ENCODE results near the gene DNAH10. TPM values are rescaled to one million over a fixed set of nuclear protein-coding genes. Genes with fewer than 3 reads are reported as not detected.

The DNAH10 gene
- total RNA-seq, 1 experiment from 2014 or later = 0.14 TPM

DNA sequence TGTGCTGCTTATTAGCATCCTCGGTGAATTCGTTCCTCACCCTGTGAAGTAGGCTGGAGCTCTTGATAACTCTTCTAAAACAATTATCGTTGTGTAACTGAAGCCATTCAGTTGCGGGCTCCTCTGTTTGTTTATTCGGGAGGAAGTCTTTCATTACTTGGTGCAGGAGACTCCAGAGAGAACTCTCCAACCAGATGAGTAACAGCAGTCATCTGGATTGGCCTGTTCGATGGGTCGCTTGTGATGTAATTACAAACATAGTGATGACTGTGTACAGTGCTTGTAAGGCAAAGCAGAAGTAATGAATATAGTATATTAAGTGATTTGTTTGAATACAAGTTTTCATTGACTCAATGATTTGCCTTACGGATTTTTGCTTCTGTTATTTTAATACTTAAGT is 39.1 kb upstream of the DNAH10 start:
- Mint-ChIP-seq H3K36me3 (ENCODE audit: insufficient read depth, unreplicated experiment) (peaks cover 5% of the 10 kb centered on the region), H3K9me3 (ENCODE audit: low read depth, unreplicated experiment) (no peaks in the 10 kb centered on the region), H3K4me3 (ENCODE audit: low read depth, unreplicated experiment) (no peak overlapping the region), H3K27ac (ENCODE audit: unreplicated experiment) (no peak overlapping the region), H3K4me1 (ENCODE audit: low read depth, unreplicated experiment) (no peaks in the 10 kb centered on the region), H3K27me3 (ENCODE audit: unreplicated experiment) (no peaks in the 10 kb centered on the region)
- intact Hi-C loops (cut with micrococcal nuclease; ENCODE audit: unreplicated experiment) = no loop called here
- no peak for DNase-seq
- TF ChIP-seq, protein P1, sequence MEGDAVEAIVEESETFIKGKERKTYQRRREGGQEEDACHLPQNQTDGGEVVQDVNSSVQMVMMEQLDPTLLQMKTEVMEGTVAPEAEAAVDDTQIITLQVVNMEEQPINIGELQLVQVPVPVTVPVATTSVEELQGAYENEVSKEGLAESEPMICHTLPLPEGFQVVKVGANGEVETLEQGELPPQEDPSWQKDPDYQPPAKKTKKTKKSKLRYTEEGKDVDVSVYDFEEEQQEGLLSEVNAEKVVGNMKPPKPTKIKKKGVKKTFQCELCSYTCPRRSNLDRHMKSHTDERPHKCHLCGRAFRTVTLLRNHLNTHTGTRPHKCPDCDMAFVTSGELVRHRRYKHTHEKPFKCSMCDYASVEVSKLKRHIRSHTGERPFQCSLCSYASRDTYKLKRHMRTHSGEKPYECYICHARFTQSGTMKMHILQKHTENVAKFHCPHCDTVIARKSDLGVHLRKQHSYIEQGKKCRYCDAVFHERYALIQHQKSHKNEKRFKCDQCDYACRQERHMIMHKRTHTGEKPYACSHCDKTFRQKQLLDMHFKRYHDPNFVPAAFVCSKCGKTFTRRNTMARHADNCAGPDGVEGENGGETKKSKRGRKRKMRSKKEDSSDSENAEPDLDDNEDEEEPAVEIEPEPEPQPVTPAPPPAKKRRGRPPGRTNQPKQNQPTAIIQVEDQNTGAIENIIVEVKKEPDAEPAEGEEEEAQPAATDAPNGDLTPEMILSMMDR (IDR thresholded peaks at IDR 0.05; ENCODE audit: unreplicated experiment) = no peak
- CTCF ChIA-PET = no interaction called here
- no TSS peak for BruUV-seq (replicated peaks)

- no peak for DNase-seq
- Mint-ChIP-seq H3K9me3 (ENCODE audit: low read depth, unreplicated experiment) (no peaks in the 10 kb centered on the region), H3K4me3 (ENCODE audit: low read depth, unreplicated experiment) (no peak overlapping the region), H3K4me1 (ENCODE audit: low read depth, unreplicated experiment) (no peaks in the 10 kb centered on the region), H3K27me3 (ENCODE audit: unreplicated experiment) (no peaks in the 10 kb centered on the region), H3K27ac (ENCODE audit: unreplicated experiment) (no peak overlapping the region), H3K36me3 (ENCODE audit: insufficient read depth, unreplicated experiment) (peaks cover 5% of the 10 kb centered on the region)
- intact Hi-C loops (cut with micrococcal nuclease; ENCODE audit: unreplicated experiment) = no loop called here
- BruUV-seq (replicated peaks) = no TSS peak
- TF ChIP-seq, protein P1 (IDR thresholded peaks at IDR 0.05; ENCODE audit: unreplicated experiment) = no peak
- CTCF ChIA-PET = no interaction called here
Measured at GRCh38 chr12:123723765-123724164, 38.3 kb upstream of the DNAH10 start.

DNA sequence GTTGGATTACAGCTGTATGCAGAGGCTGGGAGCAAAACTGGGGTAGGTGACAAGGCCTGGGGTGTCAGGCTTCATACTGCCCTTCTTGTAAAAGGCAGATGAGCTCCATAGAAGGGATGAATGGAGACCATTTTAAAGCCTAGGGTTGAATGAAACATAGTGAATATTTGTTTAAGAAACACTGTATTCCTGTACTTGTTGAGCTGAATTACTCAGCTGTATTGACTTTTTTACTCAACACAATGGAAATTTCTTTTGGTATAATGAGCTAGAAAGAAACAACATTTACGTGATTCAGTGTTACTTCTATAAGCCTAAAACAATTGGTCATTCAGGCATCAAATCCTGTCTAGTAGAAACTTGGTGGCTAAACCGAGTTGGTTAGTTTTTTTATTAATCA is 35.9 kb upstream of the DNAH10 start:
- Mint-ChIP-seq H3K27ac (ENCODE audit: unreplicated experiment) (no peak overlapping the region), H3K4me1 (ENCODE audit: low read depth, unreplicated experiment) (no peaks in the 10 kb centered on the region), H3K9me3 (ENCODE audit: low read depth, unreplicated experiment) (no peaks in the 10 kb centered on the region), H3K4me3 (ENCODE audit: low read depth, unreplicated experiment) (no peak overlapping the region), H3K27me3 (ENCODE audit: unreplicated experiment) (no peaks in the 10 kb centered on the region), H3K36me3 (ENCODE audit: insufficient read depth, unreplicated experiment) (no peaks in the 10 kb centered on the region)
- no TSS peak for BruUV-seq (replicated peaks)
- intact Hi-C loops (cut with micrococcal nuclease; ENCODE audit: unreplicated experiment) = no loop called here
- DNase-seq = no peak
- TF ChIP-seq, protein P1 (IDR thresholded peaks at IDR 0.05; ENCODE audit: unreplicated experiment) = no peak
- CTCF ChIA-PET = interaction anchor here (1.1 kb wide), 1 partner anchor 92 kb away, joined by 4 read pairs; no protein-coding TSS in a partner anchor

GRCh38 chr12:123726962-123727361 is 35.1 kb upstream of the DNAH10 start:
- intact Hi-C loops (cut with micrococcal nuclease; ENCODE audit: unreplicated experiment) = no loop called here
- CTCF ChIA-PET = no interaction called here
- Mint-ChIP-seq H3K4me3 (ENCODE audit: low read depth, unreplicated experiment) (no peak overlapping the region), H3K27me3 (ENCODE audit: unreplicated experiment) (no peaks in the 10 kb centered on the region), H3K36me3 (ENCODE audit: insufficient read depth, unreplicated experiment) (no peaks in the 10 kb centered on the region), H3K4me1 (ENCODE audit: low read depth, unreplicated experiment) (no peaks in the 10 kb centered on the region), H3K9me3 (ENCODE audit: low read depth, unreplicated experiment) (no peaks in the 10 kb centered on the region), H3K27ac (ENCODE audit: unreplicated experiment) (no peak overlapping the region)
- TF ChIP-seq, protein P1 (IDR thresholded peaks at IDR 0.05; ENCODE audit: unreplicated experiment) = no peak
- BruUV-seq (replicated peaks) = no TSS peak
- no peak for DNase-seq

Data from Calu3 (cell line).